MCF 10A (cell line): ENCODE measurements around the gene WASF2. TPM values are rescaled to one million over a fixed set of nuclear protein-coding genes. Genes with fewer than 3 reads are reported as not detected.

Source experiments
- BruUV-seq: library from RNA; stranded (reverse); fragments of 400-500 nt; replicated peaks from 2 replicates; lab custom pipeline; 2021; lab: Mats Ljungman, UMichigan
- CTCF ChIA-PET: fragments of 300-600 bp; sonication (Branson Sonifier 250); formaldehyde crosslinking; extraction: SDS; loops from one replicate; lab custom pipeline; 2021; ENCODE audit warnings: antibody characterized with exemption, inconsistent platforms; lab: Yijun Ruan, JAX
- POLR2A ChIA-PET: fragments of 300-600, 350-650 bp; sonication (Branson Sonifier 250); formaldehyde crosslinking; extraction: SDS; loops from one replicate; lab custom pipeline; 2020; ENCODE audit warnings: antibody characterized with exemption, inconsistent platforms; lab: Yijun Ruan, JAX
- DNase-seq: peaks from one replicate; pipeline ENCODE4 v3.0.0-alpha.2; 2018; ENCODE audit not compliant: unreplicated experiment
- H3K27ac Mint-ChIP-seq: one replicate; pipeline ENCODE4 v1.8.0; 2022; ENCODE audit warnings: mild to moderate bottlenecking, low read depth, mixed read lengths; ENCODE audit not compliant: unreplicated experiment
- H3K27me3 Mint-ChIP-seq: one replicate; pipeline ENCODE4 v1.8.0; 2022; ENCODE audit warnings: mixed read lengths; ENCODE audit not compliant: insufficient read depth, unreplicated experiment
- H3K36me3 Mint-ChIP-seq: one replicate; pipeline ENCODE4 v1.8.0; 2022; ENCODE audit warnings: mild to moderate bottlenecking, moderate library complexity, mixed read lengths; ENCODE audit not compliant: insufficient read depth, unreplicated experiment
- H3K4me1 Mint-ChIP-seq: one replicate; pipeline ENCODE4 v1.8.0; 2022; ENCODE audit warnings: mixed read lengths; ENCODE audit not compliant: insufficient read depth, unreplicated experiment
- H3K4me3 Mint-ChIP-seq: one replicate; pipeline ENCODE4 v1.8.0; 2022; ENCODE audit warnings: mild to moderate bottlenecking, moderate library complexity, mixed read lengths; ENCODE audit not compliant: unreplicated experiment
- H3K9me3 Mint-ChIP-seq: one replicate; pipeline ENCODE4 v1.8.0; 2022; ENCODE audit warnings: mixed read lengths; ENCODE audit not compliant: unreplicated experiment
- intact Hi-C: fragments of 100-400 bp; cut with micrococcal nuclease; formaldehyde crosslinking; loops from 2 replicates; pipeline ENCODE4 v1.14.1; 2022
- total RNA-seq: library from RNA; stranded (reverse); gene quantifications from 2 replicates; pipeline ENCODE4 v1.2.3, GENCODE V29; 2022
- TF ChIP-seq, protein P1 (sequence below): fragments of 200-600 bp; IDR thresholded peaks from one replicate; pipeline ENCODE4 v1.8.0; 2022; ENCODE audit warnings: antibody characterized with exemption, mild to moderate bottlenecking; ENCODE audit not compliant: unreplicated experiment

WASF2 gene
- total RNA-seq, 1 experiment from 2014 or later: 131 TPM

DNA sequence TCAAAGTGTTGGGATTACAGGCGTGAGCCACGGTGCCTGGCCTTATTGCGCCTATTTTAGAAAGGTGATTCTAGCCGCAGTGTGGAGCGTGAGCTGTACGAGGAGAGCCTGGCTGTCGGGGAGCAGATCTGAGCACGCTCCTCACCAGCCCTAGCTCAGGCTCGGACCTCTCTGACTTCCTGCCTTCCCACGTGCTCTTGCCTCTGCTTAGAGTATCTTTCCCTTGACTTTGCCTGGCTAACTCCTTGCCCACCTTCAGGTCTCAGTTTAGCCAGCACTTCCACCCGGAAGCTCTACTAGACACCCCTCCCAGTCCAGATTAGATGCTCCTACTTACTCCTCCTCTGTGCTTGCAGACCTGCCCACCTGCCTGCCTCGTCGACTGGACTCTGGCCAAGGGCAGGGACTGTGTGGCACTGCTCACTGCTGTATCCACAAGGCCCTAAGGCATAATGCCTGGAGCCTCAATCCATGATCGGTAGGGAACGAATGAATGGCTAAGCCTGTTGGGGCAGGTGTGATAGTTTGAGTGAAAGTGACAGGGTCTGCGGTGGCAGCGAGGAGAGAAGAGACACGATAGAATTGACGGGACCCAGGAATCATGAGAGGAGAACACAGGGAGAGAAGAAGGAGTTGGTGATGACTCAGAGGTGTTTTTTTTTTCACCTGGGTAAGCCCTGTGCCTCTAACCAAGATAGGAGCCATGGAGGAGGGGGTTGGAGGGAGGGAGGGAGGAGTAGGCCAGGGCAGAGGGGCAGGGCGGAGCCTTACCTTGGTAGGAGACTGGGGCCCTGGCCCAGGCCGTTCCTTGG lies 28.1 kb upstream of the WASF2 start:
- peak; percentile 74 for DNase-seq
- TF ChIP-seq, protein P1, sequence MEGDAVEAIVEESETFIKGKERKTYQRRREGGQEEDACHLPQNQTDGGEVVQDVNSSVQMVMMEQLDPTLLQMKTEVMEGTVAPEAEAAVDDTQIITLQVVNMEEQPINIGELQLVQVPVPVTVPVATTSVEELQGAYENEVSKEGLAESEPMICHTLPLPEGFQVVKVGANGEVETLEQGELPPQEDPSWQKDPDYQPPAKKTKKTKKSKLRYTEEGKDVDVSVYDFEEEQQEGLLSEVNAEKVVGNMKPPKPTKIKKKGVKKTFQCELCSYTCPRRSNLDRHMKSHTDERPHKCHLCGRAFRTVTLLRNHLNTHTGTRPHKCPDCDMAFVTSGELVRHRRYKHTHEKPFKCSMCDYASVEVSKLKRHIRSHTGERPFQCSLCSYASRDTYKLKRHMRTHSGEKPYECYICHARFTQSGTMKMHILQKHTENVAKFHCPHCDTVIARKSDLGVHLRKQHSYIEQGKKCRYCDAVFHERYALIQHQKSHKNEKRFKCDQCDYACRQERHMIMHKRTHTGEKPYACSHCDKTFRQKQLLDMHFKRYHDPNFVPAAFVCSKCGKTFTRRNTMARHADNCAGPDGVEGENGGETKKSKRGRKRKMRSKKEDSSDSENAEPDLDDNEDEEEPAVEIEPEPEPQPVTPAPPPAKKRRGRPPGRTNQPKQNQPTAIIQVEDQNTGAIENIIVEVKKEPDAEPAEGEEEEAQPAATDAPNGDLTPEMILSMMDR: no peak
- no peaks in the 10 kb centered on the region for H3K27me3 Mint-ChIP-seq
- ChIA-PET POLR2A (interaction anchor here (0.7 to 3.0 kb wide), 5 partner anchors 9 to 103 kb away, joined by 3 to 17 read pairs (median 3); partner anchors contain the start of gene WASF2), CTCF (interaction anchor here (0.6 to 3.7 kb wide), 2 partner anchors 39 to 90 kb away, joined by 3 to 15 read pairs; no protein-coding TSS in a partner anchor)
- H3K4me3 Mint-ChIP-seq: no peak overlapping the region
- H3K4me1 Mint-ChIP-seq: peaks cover 43% of the 10 kb centered on the region
- no peaks in the 10 kb centered on the region for H3K36me3 Mint-ChIP-seq
- H3K27ac Mint-ChIP-seq: peak overlapping the region; percentile 39
- no TSS peak for BruUV-seq
- no peaks in the 10 kb centered on the region for H3K9me3 Mint-ChIP-seq
- intact Hi-C loops: loop anchor here (1.0 kb wide), 1 partner anchor 102 kb away; no protein-coding TSS in a partner anchor

- intact Hi-C loops: loop anchor here (1.0 kb wide), 1 partner anchor 101 kb away; no protein-coding TSS in a partner anchor
- peak overlapping the region; percentile 13 for H3K4me3 Mint-ChIP-seq
- CTCF ChIA-PET: interaction anchor here (3.7 kb wide), 1 partner anchor 40 kb away, joined by 15 read pairs; no protein-coding TSS in a partner anchor
- TF ChIP-seq, protein P1: no peak
- BruUV-seq: no TSS peak
- POLR2A ChIA-PET: interaction anchor here (0.7 to 3.0 kb wide), 3 partner anchors 9 to 27 kb away, joined by 3 to 17 read pairs (median 3); partner anchors contain the start of gene WASF2
- no peak overlapping the region for H3K27ac Mint-ChIP-seq
- peaks cover 35% of the 10 kb centered on the region for H3K4me1 Mint-ChIP-seq
- DNase-seq: no peak
- H3K27me3 Mint-ChIP-seq: no peaks in the 10 kb centered on the region
- H3K9me3 Mint-ChIP-seq: no peaks in the 10 kb centered on the region
- no peaks in the 10 kb centered on the region for H3K36me3 Mint-ChIP-seq
Measured at GRCh38 chr1:27517301-27517700, 27.3 kb upstream of the WASF2 start.

DNA sequence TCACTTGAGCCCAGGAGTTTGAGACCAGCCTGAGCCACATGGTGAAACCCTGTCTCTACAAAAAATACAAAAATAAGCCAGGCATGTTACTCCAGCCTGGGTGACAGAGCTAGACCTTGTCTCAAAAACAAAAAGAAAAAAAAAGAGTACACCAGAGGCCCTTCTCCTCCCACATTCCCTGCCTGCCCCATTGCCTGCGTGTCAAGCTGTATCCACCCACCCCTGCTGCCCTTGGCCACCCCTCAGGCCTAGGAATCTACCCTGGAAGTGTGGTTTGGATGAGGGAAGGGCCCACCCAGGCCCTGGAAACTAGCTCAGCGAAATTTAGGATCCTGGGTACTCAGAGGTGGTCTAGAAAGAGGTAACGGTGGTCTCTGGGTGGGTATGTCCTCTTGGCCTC lies 25.7 kb upstream of the WASF2 start:
- Mint-ChIP-seq H3K27me3 (no peaks in the 10 kb centered on the region), H3K9me3 (no peaks in the 10 kb centered on the region), H3K4me1 (peaks cover 26% of the 10 kb centered on the region), H3K36me3 (no peaks in the 10 kb centered on the region), H3K4me3 (no peak overlapping the region), H3K27ac (no peak overlapping the region)
- DNase-seq: no peak
- intact Hi-C loops: no loop called here
- CTCF ChIA-PET: interaction anchor here (0.6 to 3.7 kb wide), 4 partner anchors 41 to 640 kb away, joined by 3 to 15 read pairs (median 3); no protein-coding TSS in a partner anchor
- POLR2A ChIA-PET: interaction anchor here (0.8 to 3.0 kb wide), 3 partner anchors 11 to 26 kb away, joined by 3 to 17 read pairs (median 3); partner anchors contain the start of gene WASF2
- no TSS peak for BruUV-seq
- TF ChIP-seq, protein P1: no peak

DNA sequence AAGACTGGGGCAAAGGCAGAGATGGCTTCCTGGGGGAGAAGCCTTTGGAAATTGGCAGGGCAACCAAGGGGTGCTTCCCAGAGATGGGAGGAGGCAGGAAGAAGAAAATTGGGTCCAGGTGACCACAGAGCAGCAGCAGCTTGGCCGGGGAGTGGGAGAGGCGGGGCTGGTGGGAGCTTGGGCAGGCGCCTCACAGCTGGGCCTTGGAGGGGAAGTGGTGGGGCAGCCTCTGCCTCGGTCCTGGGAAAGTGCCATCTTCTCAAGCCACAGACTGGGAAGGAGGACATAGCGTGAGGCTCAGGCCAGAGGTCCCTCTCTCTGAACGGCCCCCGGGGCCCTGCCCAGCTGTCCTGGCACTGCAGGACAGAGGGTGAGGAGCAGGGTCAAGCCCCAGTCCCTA lies 24.0 kb upstream of the WASF2 start:
- TF ChIP-seq, protein P1: no peak
- H3K27me3 Mint-ChIP-seq: no peaks in the 10 kb centered on the region
- ChIA-PET CTCF (no interaction called here), POLR2A (interaction anchor here (0.9 kb wide), 1 partner anchor 24 kb away, joined by 3 read pairs; no protein-coding TSS in a partner anchor)
- peaks cover 29% of the 10 kb centered on the region for H3K4me1 Mint-ChIP-seq
- H3K4me3 Mint-ChIP-seq: no peak overlapping the region
- no TSS peak for BruUV-seq
- no peak for DNase-seq
- intact Hi-C loops: no loop called here
- no peaks in the 10 kb centered on the region for H3K36me3 Mint-ChIP-seq
- H3K9me3 Mint-ChIP-seq: no peaks in the 10 kb centered on the region
- peak overlapping the region; percentile 44 for H3K27ac Mint-ChIP-seq
